ENCODE results near the gene FOXD4L6.
"Not testable (repeated sequence)": the region's sequence is repeated elsewhere in the genome, so short reads cannot be mapped to it uniquely, and the experiment has no call there.

Gene FOXD4L6

GRCh38 chr9:41128581-41128980 is at the start of gene FOXD4L6:
Gene FOXD4L6, minus strand, starts transcription at chr9:41128681. Its CDS starts 298 bp downstream, at chr9:41128383.
- not testable (repeated sequence) for DNase-seq (ENCODE audit: low read depth)

DNA sequence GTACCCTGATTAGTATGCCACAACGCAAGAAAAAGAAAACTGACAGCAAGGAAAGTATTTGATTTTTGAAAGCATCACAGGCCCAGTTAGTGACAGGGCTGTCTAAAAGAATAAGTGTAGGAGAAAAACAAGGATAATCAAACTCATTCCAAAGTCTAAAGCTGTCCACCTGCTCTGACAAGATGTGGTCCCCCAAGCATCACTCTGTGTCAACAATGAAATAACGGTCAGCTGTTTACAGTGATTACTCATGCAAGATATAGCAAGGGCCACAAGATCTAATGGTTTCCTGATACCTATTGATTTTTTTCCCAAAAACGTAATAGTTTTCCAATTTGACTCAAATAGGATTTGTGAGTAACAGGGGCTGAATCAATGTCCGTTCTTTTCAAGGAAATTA is 46.5 kb upstream of the FOXD4L6 start:
- DNase-seq (ENCODE audit: low read depth), result peak; percentile 0

GRCh38 chr9:41150116-41150515 is 21.6 kb upstream of the FOXD4L6 start:
- DNase-seq (ENCODE audit: low read depth), result not testable (repeated sequence)

GRCh38 chr9:41141878-41142277 is 13.4 kb upstream of the FOXD4L6 start:
- DNase-seq (ENCODE audit: low read depth), result not testable (repeated sequence)

DNA sequence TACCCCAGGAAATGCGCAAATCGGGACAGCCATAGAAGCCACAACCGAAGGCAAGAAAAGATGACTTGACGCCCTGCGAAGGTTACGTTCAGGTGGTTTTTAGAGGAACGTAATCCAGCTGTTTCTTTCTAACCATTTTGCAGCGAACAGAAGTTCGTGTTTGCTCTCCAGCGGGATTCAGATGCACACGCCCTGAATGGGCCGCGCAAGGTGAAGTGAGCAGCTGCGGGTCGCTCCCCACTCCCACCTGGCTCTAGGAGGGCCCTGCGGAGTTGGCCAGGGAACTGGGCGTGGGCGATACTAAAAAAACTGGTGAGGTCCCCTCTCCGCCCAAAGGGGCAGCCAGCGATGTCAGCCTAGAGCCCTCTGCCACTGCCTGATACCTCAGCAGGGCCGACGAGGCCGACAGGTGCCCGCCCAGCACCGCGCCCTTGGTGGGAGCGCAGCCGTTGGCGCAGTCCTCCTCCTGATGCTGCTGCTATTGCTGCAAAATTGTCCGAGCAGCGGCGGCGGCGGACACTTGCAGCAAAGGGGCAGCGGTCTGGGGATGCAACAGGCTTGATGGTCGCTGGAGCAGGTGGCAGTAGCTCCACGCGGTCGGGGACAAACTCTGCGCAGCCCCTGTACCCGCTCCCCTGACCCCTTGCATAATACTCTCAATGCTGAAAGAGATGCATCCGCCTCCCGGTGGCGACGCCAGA is 1.6 kb downstream of the FOXD4L6 start:
- DNase-seq (ENCODE audit: low read depth), result not testable (repeated sequence)

DNA sequence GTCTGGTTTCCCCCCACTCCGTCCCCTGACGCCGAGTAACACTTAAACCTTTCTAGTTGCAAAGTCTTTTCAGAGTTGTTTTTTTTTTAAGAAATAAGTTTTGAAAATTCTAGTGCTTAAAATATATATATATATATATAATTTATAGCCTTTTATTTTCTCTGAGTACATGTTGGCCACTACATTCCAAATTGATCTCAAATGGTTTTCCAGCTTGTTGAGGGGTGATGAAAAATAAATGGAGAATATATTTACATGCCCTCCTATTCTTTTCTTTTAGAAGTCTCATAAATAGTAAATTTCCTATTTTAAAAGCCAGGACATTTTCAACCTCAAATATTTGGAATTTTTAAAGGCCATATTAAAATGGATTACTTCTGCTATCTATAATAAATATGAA is 2.5 kb downstream of the FOXD4L6 start:
- not testable (repeated sequence) for DNase-seq (ENCODE audit: low read depth)

DNA sequence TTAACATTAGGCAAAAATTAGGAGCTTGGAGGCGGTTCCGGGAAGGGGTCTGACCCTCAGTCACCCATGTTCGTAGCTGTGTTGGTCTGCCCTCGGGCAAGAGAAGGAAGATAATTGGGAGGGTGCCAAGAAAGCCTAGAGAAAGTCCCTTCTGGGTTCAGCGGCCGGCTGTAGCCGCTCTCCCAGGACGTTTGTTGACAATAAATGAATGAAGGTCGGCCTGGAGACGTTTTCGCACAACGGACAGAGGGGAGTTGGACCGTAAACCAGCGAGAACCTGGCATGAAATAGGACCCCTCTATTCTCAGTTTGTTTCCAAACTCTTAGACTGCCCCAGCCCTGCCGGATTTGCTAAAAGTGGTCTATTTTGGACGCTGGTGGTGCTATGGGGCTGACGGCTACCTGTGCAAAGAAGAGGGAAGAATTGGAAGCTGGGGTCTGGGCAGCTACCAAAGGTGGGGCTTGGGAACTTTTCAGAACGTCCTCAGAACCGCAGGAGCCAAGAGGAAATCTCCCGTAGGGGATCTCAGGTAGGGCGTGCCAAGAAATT is 3.3 kb downstream of the FOXD4L6 start:
- not testable (repeated sequence) for DNase-seq (ENCODE audit: low read depth)

DNA sequence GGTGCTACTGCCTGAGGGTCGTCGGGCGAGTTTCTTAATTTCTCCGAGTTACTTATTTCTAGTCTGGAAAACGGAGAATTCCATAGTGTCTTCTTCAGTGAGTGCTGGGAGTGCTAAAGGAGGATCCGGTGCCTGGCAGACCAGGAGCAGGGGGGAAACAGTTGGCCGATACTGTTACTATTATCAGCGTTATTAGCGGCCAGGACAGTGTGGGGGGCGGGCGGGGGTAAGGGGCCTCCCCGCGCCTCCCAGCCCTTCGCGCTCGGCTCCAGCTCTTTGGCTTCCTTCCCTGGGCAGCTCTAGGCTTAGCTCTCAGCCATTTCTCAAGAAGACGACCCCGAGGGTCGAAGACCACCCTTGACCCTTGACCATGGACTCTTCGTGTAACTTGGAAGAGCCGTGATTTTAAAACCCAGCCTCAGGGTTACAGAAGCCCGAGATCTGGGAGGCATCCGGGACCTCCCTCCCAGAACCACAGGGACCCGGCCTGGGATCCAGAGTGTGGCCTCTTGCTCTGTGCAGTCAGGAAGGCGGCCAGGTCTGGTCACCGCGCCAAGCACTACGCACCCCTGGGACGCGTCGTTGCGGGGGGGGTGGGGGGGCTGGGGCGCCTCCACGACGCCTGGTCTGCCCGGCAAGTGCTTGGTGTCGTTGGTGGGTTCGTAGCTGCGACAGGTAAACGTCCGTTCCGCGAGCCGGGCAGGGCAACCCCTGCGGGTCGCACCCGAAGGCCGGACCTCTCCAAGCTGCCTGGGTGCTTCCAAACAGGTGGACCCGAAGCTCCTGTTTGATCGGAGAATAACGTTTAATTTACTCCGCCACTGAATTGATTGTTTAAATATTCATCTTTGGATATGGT is 4.0 kb downstream of the FOXD4L6 start:
- DNase-seq (ENCODE audit: low read depth), result not testable (repeated sequence)

GRCh38 chr9:41123812-41124211 is 4.7 kb downstream of the FOXD4L6 start:
- not testable (repeated sequence) for DNase-seq (ENCODE audit: low read depth)

DNA sequence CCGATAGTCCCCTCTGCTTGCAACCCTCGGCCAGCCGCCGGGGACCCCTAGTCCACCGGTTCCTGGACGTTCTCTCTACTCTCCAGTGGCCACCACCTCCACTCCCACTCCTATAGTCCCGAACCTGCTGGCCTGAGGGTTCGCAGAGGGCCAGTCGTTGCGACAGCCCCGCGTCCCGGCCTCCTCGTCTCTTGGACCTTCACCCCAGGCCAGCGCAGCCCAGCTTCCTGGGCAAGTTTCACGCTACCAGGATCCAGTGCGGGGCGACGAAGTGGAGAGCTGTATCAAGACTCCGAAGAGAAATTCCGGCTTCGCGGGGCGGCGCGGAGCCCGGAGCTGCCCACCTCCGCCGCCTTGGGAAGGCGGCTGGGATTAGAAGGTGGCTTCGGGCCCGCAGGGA is 5.1 kb downstream of the FOXD4L6 start:
- not testable (repeated sequence) for DNase-seq (ENCODE audit: low read depth)

DNA sequence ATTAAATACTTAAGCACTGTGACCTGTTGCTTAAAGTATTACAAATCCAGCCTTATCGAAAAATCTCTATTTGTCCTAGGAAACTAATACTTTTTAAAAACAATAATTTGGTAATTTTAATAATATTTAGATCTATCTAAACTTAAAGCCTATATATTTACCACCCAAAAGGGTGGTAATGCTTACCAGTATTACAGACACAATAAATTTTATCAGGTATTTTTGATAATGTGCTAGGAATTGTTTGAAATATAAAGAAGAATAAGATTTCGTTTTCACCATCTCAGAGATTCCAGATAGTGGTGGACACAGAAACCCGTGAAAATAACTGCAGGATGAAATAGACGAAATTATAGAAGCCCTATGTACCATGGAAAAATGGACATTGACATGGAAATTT is 7.8 kb downstream of the FOXD4L6 start:
- DNase-seq (ENCODE audit: low read depth), result not testable (repeated sequence)

- not testable (repeated sequence) for DNase-seq (ENCODE audit: low read depth)
Measured at GRCh38 chr9:41119719-41120118, 8.8 kb downstream of the FOXD4L6 start.

GRCh38 chr9:41119311-41119710 is 9.2 kb downstream of the FOXD4L6 start:
- DNase-seq (ENCODE audit: low read depth), result not testable (repeated sequence)

DNA sequence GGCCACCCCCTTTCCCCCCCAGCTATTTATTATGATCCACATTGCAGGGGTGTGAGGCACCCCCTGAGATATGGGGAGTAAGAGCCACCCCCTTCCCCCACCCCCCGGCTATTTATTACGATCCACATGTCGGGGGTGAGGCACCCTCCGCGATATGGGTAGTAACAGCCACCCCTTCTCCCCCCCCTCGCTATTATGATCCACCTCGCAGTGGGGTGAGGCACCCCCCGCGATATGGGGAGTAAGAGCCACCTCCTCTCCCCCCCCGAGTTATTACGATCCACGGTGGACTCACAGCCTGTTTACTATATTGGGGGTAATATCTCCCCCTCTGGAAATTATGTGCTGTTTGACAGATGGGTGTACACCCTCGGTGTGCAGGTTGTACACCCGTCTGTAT is 15.1 kb downstream of the FOXD4L6 start:
- not testable (repeated sequence) for DNase-seq (ENCODE audit: low read depth)

DNA sequence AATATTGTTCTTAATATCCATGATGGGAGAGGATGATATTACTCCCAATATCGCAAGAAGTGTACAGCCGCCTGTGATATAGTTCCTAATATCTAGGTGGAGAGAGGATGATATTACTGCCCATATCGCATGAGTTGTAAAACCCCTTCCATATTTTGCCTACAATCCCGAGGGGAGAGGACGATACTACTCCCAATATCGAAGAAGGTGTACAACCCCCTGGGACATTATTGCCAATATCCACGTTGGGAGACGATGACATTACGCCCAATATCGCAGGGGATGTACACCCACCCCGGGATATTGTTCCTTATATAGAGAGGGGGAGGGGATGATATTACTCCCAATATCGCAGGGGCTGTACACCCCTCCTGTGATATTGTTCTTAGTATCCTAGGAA is 17.1 kb downstream of the FOXD4L6 start:
- DNase-seq (ENCODE audit: low read depth), result not testable (repeated sequence)

DNA sequence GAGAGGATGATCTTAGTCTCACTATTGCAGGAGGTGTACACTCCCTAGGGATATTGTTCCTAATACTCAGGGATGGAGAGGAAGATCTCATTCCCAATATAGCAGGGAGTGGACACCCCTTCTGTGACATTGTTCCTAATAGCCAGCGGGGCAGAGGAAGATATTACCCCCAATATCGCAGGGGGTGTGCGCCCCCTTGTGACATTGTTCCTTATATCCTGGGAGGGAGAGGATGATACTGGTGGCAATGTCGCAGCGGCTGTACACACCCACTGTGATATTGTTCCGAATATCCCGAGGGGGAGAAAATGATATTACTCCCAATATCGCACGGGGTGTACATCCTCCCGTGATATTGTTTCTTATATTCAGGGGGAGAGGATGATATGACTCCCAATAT is 17.6 kb downstream of the FOXD4L6 start:
- DNase-seq (ENCODE audit: low read depth), result peak; percentile 7

DNA sequence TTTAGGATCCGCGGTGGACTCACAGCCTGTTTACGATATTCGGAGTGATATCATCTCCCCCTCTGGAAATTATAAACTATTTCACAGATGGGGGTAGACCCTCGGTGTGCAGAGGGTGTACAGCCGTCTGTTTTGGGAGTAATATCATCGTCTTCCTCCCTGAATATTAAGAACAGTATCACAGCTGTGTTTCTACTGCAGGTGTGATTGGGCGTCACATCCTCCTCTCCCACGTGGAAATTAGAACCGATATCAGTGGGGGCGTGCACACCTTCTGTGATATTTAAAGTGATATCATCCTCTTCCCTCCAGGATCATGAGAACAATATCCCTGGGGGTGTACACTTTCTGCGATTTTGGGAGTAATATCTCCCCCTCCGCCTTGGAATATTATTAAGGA is 19.2 kb downstream of the FOXD4L6 start:
- not testable (repeated sequence) for DNase-seq (ENCODE audit: low read depth)

DNA sequence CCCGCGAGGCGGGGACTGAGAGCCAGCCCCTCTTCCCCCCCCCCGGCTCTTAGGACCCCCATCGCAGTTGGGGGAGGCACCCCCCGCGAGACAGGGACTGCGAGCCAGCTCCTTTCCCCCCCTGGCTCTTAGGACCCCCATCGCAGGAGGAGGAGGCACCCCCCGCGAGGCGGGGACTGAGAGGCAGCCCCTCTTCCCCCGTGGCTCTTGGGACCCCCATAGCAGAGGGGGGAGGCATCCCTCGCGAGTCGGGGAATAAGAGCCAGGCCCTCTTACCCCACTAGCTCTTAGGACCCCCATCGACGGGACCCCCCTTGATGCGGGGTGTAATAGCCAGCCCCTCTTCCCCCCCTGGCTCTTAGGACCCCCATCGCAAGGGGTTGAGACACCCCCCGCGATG is 19.7 kb downstream of the FOXD4L6 start:
- DNase-seq (ENCODE audit: low read depth), result not testable (repeated sequence)

- DNase-seq (ENCODE audit: low read depth), result not testable (repeated sequence)
Measured at GRCh38 chr9:41106472-41107116, 21.9 kb downstream of the FOXD4L6 start.

GRCh38 chr9:41105557-41106253 is 22.8 kb downstream of the FOXD4L6 start:
- DNase-seq (ENCODE audit: low read depth), result not testable (repeated sequence)

- DNase-seq (ENCODE audit: low read depth), result not testable (repeated sequence)
Measured at GRCh38 chr9:41104542-41104941, 23.9 kb downstream of the FOXD4L6 start.

DNA sequence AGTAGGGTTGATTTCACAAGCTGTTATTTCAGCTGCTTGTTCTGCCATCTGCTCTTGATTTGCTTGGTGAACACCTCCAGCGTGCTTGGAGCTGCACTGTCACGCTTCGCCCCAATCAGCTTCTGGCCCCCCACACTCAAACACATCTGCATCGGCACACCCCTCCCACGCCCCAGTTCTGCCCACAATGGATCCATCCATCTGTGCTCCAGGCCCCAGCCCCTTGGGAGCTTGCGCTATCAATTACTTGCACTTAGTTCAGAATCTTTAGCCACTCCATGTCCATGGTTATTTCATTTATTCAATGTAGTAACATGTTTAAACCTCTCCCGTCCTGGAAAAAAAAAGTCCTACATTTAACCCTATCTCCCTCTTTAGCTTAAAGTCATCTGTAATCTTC is 28.0 kb downstream of the FOXD4L6 start:
- DNase-seq (ENCODE audit: low read depth), result not testable (repeated sequence)
